HEK293 (cell line): Measurements from ENCODE around the gene INS.

Source experiments
- CTCF ChIP-seq: fragments of 450-650 bp; formaldehyde crosslinking; IDR thresholded peaks from 2 replicates; pipeline ENCODE4 v1.5.1; 2016; ENCODE audit warnings: missing biosample characterization, missing genetic modification characterization
- KLF9 ChIP-seq: fragments of 450-650 bp; formaldehyde crosslinking; IDR thresholded peaks from 2 replicates; pipeline ENCODE4 v1.5.1; 2016; ENCODE audit warnings: missing biosample characterization, missing genetic modification characterization, low read depth
- ZBTB48 ChIP-seq: fragments of 450-650 bp; formaldehyde crosslinking; IDR thresholded peaks from 2 replicates; pipeline ENCODE4 v1.5.1; 2016; ENCODE audit warnings: missing biosample characterization, missing genetic modification characterization
- ZBTB49 ChIP-seq: fragments of 450-650 bp; formaldehyde crosslinking; IDR thresholded peaks from 2 replicates; pipeline ENCODE4 v1.5.1; 2016; ENCODE audit warnings: missing biosample characterization, missing genetic modification characterization, low read depth
- ZBTB6 ChIP-seq: fragments of 450-650 bp; formaldehyde crosslinking; IDR thresholded peaks from 2 replicates; pipeline ENCODE4 v1.5.1; 2017; ENCODE audit warnings: missing biosample characterization, missing genetic modification characterization
- ZNF274 ChIP-seq, 2 experiments: fragments of 200-500 bp in 1 of 2; fragments of 450-650 bp in 1 of 2; sonication (Bioruptor generic) in 1 of 2; formaldehyde crosslinking in 1 of 2; IDR thresholded peaks; 2 replicates each; pipeline versions ENCODE4 v1.5.1 to v1.6.1; 2014 to 2016; ENCODE audit warnings: borderline replicate concordance in 1 of 2, inconsistent platforms in 1 of 2, low read length in 1 of 2, missing biosample characterization in 1 of 2, missing genetic modification characterization in 1 of 2
- ZNF341 ChIP-seq: fragments of 450-650 bp; formaldehyde crosslinking; IDR thresholded peaks from 2 replicates; pipeline ENCODE4; 2016; ENCODE audit warnings: low read depth, missing biosample characterization, missing genetic modification characterization
- ZNF501 ChIP-seq: fragments of 450-650 bp; formaldehyde crosslinking; IDR thresholded peaks from 2 replicates; pipeline ENCODE4 v1.5.1; 2016; ENCODE audit warnings: missing biosample characterization, missing genetic modification characterization
- ZNF555 ChIP-seq: fragments of 450-650 bp; formaldehyde crosslinking; conservative IDR thresholded peaks from 2 replicates; pipeline ENCODE4 v1.5.1; 2017; ENCODE audit warnings: missing biosample characterization, mild to moderate bottlenecking, missing genetic modification characterization, inconsistent platforms
- ZNF558 ChIP-seq: fragments of 450-650 bp; formaldehyde crosslinking; IDR thresholded peaks from 2 replicates; pipeline ENCODE4 v1.5.1; 2016; ENCODE audit warnings: missing biosample characterization, missing genetic modification characterization
- ZNF596 ChIP-seq: fragments of 450-650 bp; IDR thresholded peaks from 2 replicates; pipeline ENCODE4 v1.5.0; 2018; ENCODE audit warnings: missing biosample characterization, mild to moderate bottlenecking, missing genetic modification characterization, moderate library complexity
- ZNF843 ChIP-seq: fragments of 450-650 bp; formaldehyde crosslinking; IDR thresholded peaks from 2 replicates; pipeline ENCODE4 v1.5.1; 2016; ENCODE audit warnings: missing biosample characterization, missing genetic modification characterization
- ZSCAN18 ChIP-seq: fragments of 450-650 bp; formaldehyde crosslinking; IDR thresholded peaks from 2 replicates; pipeline ENCODE4 v1.5.1; 2016; ENCODE audit warnings: missing biosample characterization, missing genetic modification characterization

- TF ChIP-seq CTCF (tag by site-specific recombination) (no peak), ZNF596 (tag by site-specific recombination) (no peak), ZNF501 (tag by site-specific recombination) (no peak), ZNF555 (no peak), ZSCAN18 (no peak), KLF9 (no peak), ZNF274 (IDR thresholded peaks at IDR 0.05; ENCODE audit: low read length) (no peak), ZNF274 (tag by site-specific recombination; IDR thresholded peaks at IDR 0.05; ENCODE audit: borderline replicate concordance) (no peak), ZBTB6 (no peak), ZNF843 (tag by site-specific recombination) (no peak), ZNF341 (no peak), ZNF558 (tag by site-specific recombination) (no peak), ZBTB49 (tag by site-specific recombination) (no peak), ZBTB48 (tag by site-specific recombination) (no peak)
These were observed 13.6 kb downstream of the INS start for GRCh38 chr11:2147391-2147790.
